Sigmoid colon (tissue), 7 donors: ENCODE data around the gene RIMBP3C. TPM values are rescaled to one million over a fixed set of nuclear protein-coding genes. Genes with fewer than 3 reads are reported as not detected.
"Not testable (repeated sequence)": the region's sequence is repeated elsewhere in the genome, so short reads cannot be mapped to it uniquely, and the experiment has no call there.

Experiments used
- DNase-seq: peaks from one replicate; pipeline ENCODE4 v3.0.0-alpha.2; 2019
- H3K27ac ChIP-seq, 4 donors: fragments of 200-600 bp; sonication (generic); one replicate each; pipeline ENCODE4 v1.5.1; 2016 to 2019; ENCODE audit warnings: mild to moderate bottlenecking in 1 of 4
- H3K27me3 ChIP-seq, 3 donors: fragments of 200-600 bp; sonication (generic); one replicate each; pipeline ENCODE4 v1.5.1; 2019; ENCODE audit warnings: mild to moderate bottlenecking in 1 of 3
- H3K36me3 ChIP-seq, 4 donors: fragments of 200-600 bp; sonication (generic); one replicate each; pipeline ENCODE4 v1.5.1; 2016 to 2019
- H3K4me1 ChIP-seq, 4 donors: fragments of 200-600 bp; sonication (generic); one replicate each; pipeline ENCODE4 v1.5.1; 2017 to 2019
- H3K4me3 ChIP-seq, 4 donors: fragments of 200-600 bp; sonication (generic); one replicate each; pipeline ENCODE4 v1.5.1; 2017 to 2019; ENCODE audit warnings: mild to moderate bottlenecking in 2 of 4, moderate library complexity in 1 of 4
- H3K9me3 ChIP-seq, 4 donors: fragments of 200-600 bp in 3 of 4; sonication (generic) in 3 of 4; one replicate each; pipeline versions ENCODE4 v1.5.1 to v1.6.1; 2013 to 2019
- WGBS, 2 donors: extraction: QIAGEN DNeasy Blood & Tissue Kit; methylation state at CpG; one replicate each; pipeline ENCODE4 v1.1.7; 2013; 5-methylcytosine and 5-hydroxymethylcytosine counted together
- intact Hi-C: fragments of 100-400 bp; cut with DNase I; formaldehyde crosslinking; loops from one replicate; pipeline ENCODE4 v1.15.1; 2023
- polyA plus RNA-seq, 3 donors: library from polyadenylated mRNA; stranded (reverse); fragments of 200-250 nt; gene quantifications; one replicate each; pipeline ENCODE4 v1.2.3, GENCODE V29; 2013
- total RNA-seq, 4 donors: library from RNA; depleted of rRNA; stranded (reverse); fragments of >200 nt; gene quantifications; one replicate each; pipeline ENCODE4 v1.1.0, GENCODE V29; 2016
- donor health status: healthy with polysubstance abuse.
- donor health status: Bipolar disorder and iron deficiency.
- donor health status: healthy.

The RIMBP3C gene
- total and polyA plus RNA-seq, 7 donors = 0.10 to 0.14 TPM; not detected in 5

- H3K27ac ChIP-seq, H3K36me3 ChIP-seq, DNase-seq, H3K27me3 ChIP-seq, H3K4me3 ChIP-seq, intact Hi-C loops, H3K4me1 ChIP-seq, H3K9me3 ChIP-seq: not testable (repeated sequence)
- no CpG with 5 or more reads among the region's 20 CpGs for WGBS, 2 donors
Measured at GRCh38 chr22:21532863-21533648, 18.2 kb downstream of the RIMBP3C start.

GRCh38 chr22:21531525-21531924 lies 19.7 kb downstream of the RIMBP3C start:
- H3K27ac ChIP-seq, H3K27me3 ChIP-seq, intact Hi-C loops, H3K9me3 ChIP-seq, H3K4me3 ChIP-seq, H3K36me3 ChIP-seq, DNase-seq, H3K4me1 ChIP-seq: not testable (repeated sequence)
- no CpG with 5 or more reads among the region's 5 CpGs for WGBS, 2 donors

GRCh38 chr22:21526705-21527500 lies 24.4 kb downstream of the RIMBP3C start:
- not testable (repeated sequence) for H3K27me3 ChIP-seq

GRCh38 chr22:21516970-21517764 lies 34.1 kb downstream of the RIMBP3C start:
- H3K4me1 ChIP-seq, H3K9me3 ChIP-seq, H3K36me3 ChIP-seq, H3K4me3 ChIP-seq, H3K27ac ChIP-seq, intact Hi-C loops, DNase-seq, H3K27me3 ChIP-seq: not testable (repeated sequence)
- WGBS, 2 donors = no CpG with 5 or more reads among the region's 115 CpGs

More at GRCh38 chr22:21526705-21527500, 24.4 kb downstream of the RIMBP3C start:
- H3K9me3 ChIP-seq, intact Hi-C loops, H3K4me1 ChIP-seq, DNase-seq, H3K36me3 ChIP-seq, H3K27ac ChIP-seq, H3K4me3 ChIP-seq: not testable (repeated sequence)
- no CpG with 5 or more reads among the region's 6 CpGs for WGBS, 2 donors

GRCh38 chr22:21516522-21516921 lies 34.7 kb downstream of the RIMBP3C start:
- H3K9me3 ChIP-seq, H3K27me3 ChIP-seq, DNase-seq, H3K4me3 ChIP-seq, H3K27ac ChIP-seq, intact Hi-C loops, H3K4me1 ChIP-seq, H3K36me3 ChIP-seq: not testable (repeated sequence)
- WGBS, 2 donors = no CpG with 5 or more reads among the region's 22 CpGs

- H3K4me1 ChIP-seq, H3K36me3 ChIP-seq, DNase-seq, H3K9me3 ChIP-seq, H3K27ac ChIP-seq, H3K4me3 ChIP-seq, intact Hi-C loops, H3K27me3 ChIP-seq: not testable (repeated sequence)
- WGBS, 2 donors = no CpG with 5 or more reads among the region's 9 CpGs
Measured at GRCh38 chr22:21515234-21515633, 36.0 kb downstream of the RIMBP3C start.

GRCh38 chr22:21514117-21514516 lies 37.1 kb downstream of the RIMBP3C start:
- intact Hi-C loops, H3K4me1 ChIP-seq, H3K27ac ChIP-seq, H3K9me3 ChIP-seq, H3K4me3 ChIP-seq, H3K36me3 ChIP-seq, DNase-seq, H3K27me3 ChIP-seq: not testable (repeated sequence)
- WGBS, 2 donors = 28% methylated on average over 1 of the region's 12 CpGs; no CpG with 5 or more reads in 1 of the 2 donors

- intact Hi-C loops, H3K27me3 ChIP-seq, DNase-seq, H3K9me3 ChIP-seq, H3K4me3 ChIP-seq, H3K36me3 ChIP-seq, H3K27ac ChIP-seq, H3K4me1 ChIP-seq: not testable (repeated sequence)
- 90 to 93% methylated on average over 5 of the region's 11 CpGs for WGBS, 2 donors
Measured at GRCh38 chr22:21512022-21512421, 39.2 kb downstream of the RIMBP3C start.

- H3K4me1 ChIP-seq, DNase-seq, H3K27ac ChIP-seq, intact Hi-C loops, H3K27me3 ChIP-seq, H3K36me3 ChIP-seq, H3K4me3 ChIP-seq, H3K9me3 ChIP-seq: not testable (repeated sequence)
- no CpG with 5 or more reads among the region's 9 CpGs for whole genome bisulfite sequencing, 2 donors
Measured at GRCh38 chr22:21510397-21510796, 40.9 kb downstream of the RIMBP3C start.

- DNase-seq, intact Hi-C loops, H3K27me3 ChIP-seq, H3K4me3 ChIP-seq, H3K9me3 ChIP-seq, H3K27ac ChIP-seq, H3K4me1 ChIP-seq, H3K36me3 ChIP-seq: not testable (repeated sequence)
- WGBS, 2 donors = no CpG with 5 or more reads among the region's 16 CpGs
Measured at GRCh38 chr22:21499623-21500506, 51.4 kb downstream of the RIMBP3C start.

- H3K36me3 ChIP-seq, H3K4me3 ChIP-seq, H3K9me3 ChIP-seq, DNase-seq, H3K4me1 ChIP-seq, intact Hi-C loops, H3K27ac ChIP-seq, H3K27me3 ChIP-seq: not testable (repeated sequence)
- no CpG with 5 or more reads among the region's 7 CpGs for WGBS, 2 donors
Measured at GRCh38 chr22:21498489-21498888, 52.8 kb downstream of the RIMBP3C start.

GRCh38 chr22:21497984-21498383 lies 53.3 kb downstream of the RIMBP3C start:
- H3K4me1 ChIP-seq, DNase-seq, H3K9me3 ChIP-seq, intact Hi-C loops, H3K27me3 ChIP-seq, H3K36me3 ChIP-seq, H3K4me3 ChIP-seq, H3K27ac ChIP-seq: not testable (repeated sequence)
- WGBS, 2 donors = no CpG with 5 or more reads among the region's 4 CpGs
